Ovary (tissue), 9 donors: ENCODE data around the gene GALNT4. TPM values are rescaled to one million over a fixed set of nuclear protein-coding genes. Genes with fewer than 3 reads are reported as not detected.

Experiments
- DNase-seq, 5 donors: peaks; one replicate each; pipeline ENCODE4 v3.0.0-alpha.2; 2019 to 2020
- H3K27ac ChIP-seq, 2 donors: fragments of 200-600 bp; one replicate each; pipeline versions ENCODE4 v1.5.1 to v1.8.0; 2019 to 2022
- H3K27me3 ChIP-seq: fragments of 200-600 bp; one replicate; pipeline ENCODE4 v1.8.0; 2022
- H3K36me3 ChIP-seq: fragments of 200-600 bp; sonication (generic); one replicate; pipeline ENCODE4 v1.5.1; 2019
- H3K4me1 ChIP-seq: one replicate; pipeline ENCODE4 v1.8.1; 2013; ENCODE audit warnings: mild to moderate bottlenecking, moderate library complexity; ENCODE audit not compliant: insufficient read depth
- H3K4me3 ChIP-seq: fragments of 200-600 bp; sonication (generic); one replicate; pipeline ENCODE4 v1.5.1; 2017
- H3K9me3 ChIP-seq, 2 donors: fragments of 200-600 bp in 1 of 2; sonication (generic) in 1 of 2; one replicate each; pipeline versions ENCODE4 v1.5.1 to v1.8.1; 2013 to 2019; ENCODE audit warnings: mild to moderate bottlenecking in 1 of 2, moderate library complexity in 1 of 2
- CTCF ChIP-seq, 3 donors: fragments of 450-650 bp in 2 of 3; fragments of 200-600 bp in 1 of 3; IDR thresholded peaks; one replicate each; pipeline versions ENCODE4 v1.5.1 to v1.8.0; 2016 to 2022; ENCODE audit warnings: antibody characterized with exemption in 3 of 3, mild to moderate bottlenecking in 1 of 3
- EP300 ChIP-seq: sonication (generic); formaldehyde crosslinking; IDR thresholded peaks from one replicate; pipeline ENCODE4 v1.6.1; 2017; ENCODE audit warnings: antibody characterized with exemption
- POLR2A ChIP-seq: fragments of 450-650 bp; IDR thresholded peaks from one replicate; pipeline ENCODE4 v1.6.1; 2017; ENCODE audit warnings: antibody characterized with exemption, mild to moderate bottlenecking, moderate library complexity
- WGBS, 3 donors: extraction: QIAGEN DNeasy Blood & Tissue Kit in 1 of 3; methylation state at CpG; one replicate each; pipeline versions ENCODE4 v1.1.5 to v1.1.7; 2013 to 2017; 5-methylcytosine and 5-hydroxymethylcytosine counted together
- intact Hi-C, 4 donors: fragments of 100-400 bp; cut with DNase I; formaldehyde crosslinking; loops; one replicate each; pipeline versions ENCODE4 v1.11.0 to v1.15.1; 2022 to 2023
- polyA plus RNA-seq, 2 donors: library from polyadenylated mRNA; stranded (reverse); fragments of 200-250 nt in 1 of 2; fragments of 350-450 nt in 1 of 2; fragmentation: Illumina TruSeq in 1 of 2; extraction: RNeasy Lipid Tissue Mini Kit (QIAGEN cat#74804) in 1 of 2; gene quantifications; one replicate each; pipeline ENCODE4 v1.2.3, GENCODE V29; 2013 to 2014
- total RNA-seq, 7 donors: library from RNA; depleted of rRNA in 2 of 7; stranded (reverse); fragments of >200 nt in 2 of 7; fragmentation: NEBNext Ultra II Directional in 3 of 7; extraction: Animal tissue kit (Norgen Biotek cat#: 25700) in 3 of 7; gene quantifications; one replicate each; pipeline versions ENCODE4 v1.1.0 to v1.2.4, GENCODE V29; 2016 to 2023
- donor health status: DM: no; HTN: no; CAD: no; lungs with moderate emphysema.
- donor health status: DM: no; HTN: no; CAD: no.
- donor health status: Bipolar disorder and iron deficiency.
- donor health status: DM: yes; HTN: yes; CAD: no.
- donor health status: DM: no; HTN: no; CAD: no.
- donor health status: DM: yes; HTN: yes; CAD: no.

Gene GALNT4
- total and polyA plus RNA-seq, 9 donors: 2.0 to 12.5 (median 4.9) TPM

- Histone ChIP-seq H3K36me3 (no peaks in the 10 kb centered on the region), H3K4me1 (no peaks in the 10 kb centered on the region), H3K4me3 (no peak overlapping the region), H3K27ac (no peak overlapping the region), H3K9me3 (no peaks in the 10 kb centered on the region), H3K27me3 (no peaks in the 10 kb centered on the region)
- DNase-seq: no peak
- no peak for TF ChIP-seq POLR2A
- TF ChIP-seq EP300: no peak
- no peak for TF ChIP-seq CTCF (IDR thresholded peaks at IDR 0.05)
- intact Hi-C loops: no loop called here
- 95% methylated on average over 3 of the region's 3 CpGs for WGBS, 3 donors
Observed at GRCh38 chr12:89567691-89568239, 43.2 kb upstream of the GALNT4 start.

- Histone ChIP-seq H3K4me1 (no peaks in the 10 kb centered on the region), H3K9me3 (no peaks in the 10 kb centered on the region), H3K27me3 (no peaks in the 10 kb centered on the region), H3K27ac (no peak overlapping the region), H3K36me3 (no peaks in the 10 kb centered on the region), H3K4me3 (no peak overlapping the region)
- no peak for DNase-seq
- no peak for TF ChIP-seq POLR2A
- TF ChIP-seq EP300: no peak
- no peak for TF ChIP-seq CTCF (IDR thresholded peaks at IDR 0.05)
- intact Hi-C loops: no loop called here
Observed at GRCh38 chr12:89566615-89567014, 42.0 kb upstream of the GALNT4 start.

GRCh38 chr12:89565002-89565401, 40.4 kb upstream of the GALNT4 start:
- DNase-seq: no peak
- H3K27me3 ChIP-seq: no peaks in the 10 kb centered on the region
- no peaks in the 10 kb centered on the region for H3K4me1 ChIP-seq
- no peak for TF ChIP-seq EP300
- no peak for TF ChIP-seq POLR2A
- TF ChIP-seq CTCF (IDR thresholded peaks at IDR 0.05): no peak
- H3K36me3 ChIP-seq: no peaks in the 10 kb centered on the region
- H3K4me3 ChIP-seq: no peak overlapping the region
- H3K9me3 ChIP-seq: no peaks in the 10 kb centered on the region
- intact Hi-C loops: no loop called here
- no peak overlapping the region for H3K27ac ChIP-seq

- intact Hi-C loops: no loop called here
- TF ChIP-seq CTCF (IDR thresholded peaks at IDR 0.05) (no peak), EP300 (no peak), POLR2A (no peak)
- 92 to 93% (median 92%) methylated on average over 10 of the region's 10 CpGs for WGBS, 3 donors
- H3K27me3 ChIP-seq: no peaks in the 10 kb centered on the region
- DNase-seq: no peak
- no peaks in the 10 kb centered on the region for H3K36me3 ChIP-seq
- no peak overlapping the region for H3K27ac ChIP-seq
- H3K4me1 ChIP-seq: no peaks in the 10 kb centered on the region
- H3K9me3 ChIP-seq: no peaks in the 10 kb centered on the region
- H3K4me3 ChIP-seq: no peak overlapping the region
Observed at GRCh38 chr12:89559753-89560152, 35.2 kb upstream of the GALNT4 start.

GRCh38 chr12:89556976-89557375, 32.4 kb upstream of the GALNT4 start:
- H3K4me1 ChIP-seq: no peaks in the 10 kb centered on the region
- 73 to 80% (median 76%) methylated on average over 2 of the region's 2 CpGs for WGBS, 3 donors
- no peaks in the 10 kb centered on the region for H3K9me3 ChIP-seq
- H3K36me3 ChIP-seq: no peaks in the 10 kb centered on the region
- TF ChIP-seq POLR2A: no peak
- TF ChIP-seq CTCF (IDR thresholded peaks at IDR 0.05): no peak
- no peak for TF ChIP-seq EP300
- no peak overlapping the region for H3K4me3 ChIP-seq
- DNase-seq: no peak
- no peaks in the 10 kb centered on the region for H3K27me3 ChIP-seq
- no peak overlapping the region for H3K27ac ChIP-seq
- intact Hi-C loops: no loop called here
